Gastroesophageal sphincter (tissue), 4 donors: ENCODE data around the gene MAP1LC3B. TPM values are rescaled to one million over a fixed set of nuclear protein-coding genes. Genes with fewer than 3 reads are reported as not detected.

Experiments
- ATAC-seq: fragments of 150-250 bp; one replicate; pipeline ENCODE4 v1.9.1; 2016; ENCODE audit warnings: mild to moderate bottlenecking, moderate library complexity
- H3K27ac ChIP-seq, 4 donors: fragments of 200-600 bp; sonication (generic) in 3 of 4; 1 replicate in 3 of 4; 2 replicates in 1 of 4; pipeline ENCODE4 v1.5.1; 2016 to 2019
- H3K27me3 ChIP-seq: fragments of 200-600 bp; sonication (generic); one replicate; pipeline ENCODE4 v1.5.1; 2019
- H3K36me3 ChIP-seq, 2 donors: fragments of 200-600 bp; sonication (generic); one replicate each; pipeline ENCODE4 v1.5.1; 2019; ENCODE audit warnings: control low read depth in 1 of 2
- H3K4me1 ChIP-seq, 3 donors: fragments of 200-600 bp; sonication (generic); 1 replicate in 2 of 3; 2 replicates in 1 of 3; pipeline ENCODE4 v1.5.1; 2016 to 2019; ENCODE audit warnings: control low read depth in 2 of 3
- H3K4me3 ChIP-seq, 2 donors: fragments of 200-600 bp; sonication (generic); one replicate each; pipeline ENCODE4 v1.5.1; 2019; ENCODE audit warnings: mild to moderate bottlenecking in 1 of 2, moderate library complexity in 1 of 2
- H3K9me3 ChIP-seq, 3 donors: fragments of 200-600 bp; sonication (generic); one replicate each; pipeline ENCODE4 v1.5.1; 2017 to 2019; ENCODE audit warnings: control low read depth in 2 of 3
- EP300 ChIP-seq: sonication (generic); formaldehyde crosslinking; IDR thresholded peaks from one replicate; pipeline ENCODE4 v1.6.1; 2017; ENCODE audit warnings: antibody characterized with exemption, mild to moderate bottlenecking
- POLR2A ChIP-seq, 2 donors: fragments of 450-650 bp; IDR thresholded peaks; one replicate each; pipeline ENCODE4 v1.6.1; 2017; ENCODE audit warnings: antibody characterized with exemption in 2 of 2, mild to moderate bottlenecking in 2 of 2, moderate library complexity in 1 of 2
- POLR2AphosphoS5 ChIP-seq: sonication (generic); formaldehyde crosslinking; IDR thresholded peaks from one replicate; pipeline ENCODE4 v1.6.1; 2017; ENCODE audit warnings: antibody characterized with exemption
- WGBS, 2 donors: methylation state at CpG; one replicate each; pipeline ENCODE4 v1.1.5; 2018; ENCODE audit warnings: low coverage in 1 of 2; 5-methylcytosine and 5-hydroxymethylcytosine counted together
- total RNA-seq, 4 donors: library from RNA; depleted of rRNA; stranded (reverse); fragments of >200 nt; gene quantifications; one replicate each; pipeline ENCODE4 v1.1.0, GENCODE V29; 2016
- TF ChIP-seq, protein P1 (sequence below), 4 experiments: fragments of 200-600 bp in 2 of 4; fragments of 450-650 bp in 2 of 4; sonication (generic) in 1 of 4; IDR thresholded peaks; one replicate each; pipeline ENCODE4 v1.5.1; 2017 to 2019; ENCODE audit warnings: antibody characterized with exemption in 4 of 4, mild to moderate bottlenecking in 2 of 4, moderate library complexity in 2 of 4

The MAP1LC3B gene
- total RNA-seq, 4 donors from 2014 or later = 53.9 to 64.8 (median 57.9) TPM

DNA sequence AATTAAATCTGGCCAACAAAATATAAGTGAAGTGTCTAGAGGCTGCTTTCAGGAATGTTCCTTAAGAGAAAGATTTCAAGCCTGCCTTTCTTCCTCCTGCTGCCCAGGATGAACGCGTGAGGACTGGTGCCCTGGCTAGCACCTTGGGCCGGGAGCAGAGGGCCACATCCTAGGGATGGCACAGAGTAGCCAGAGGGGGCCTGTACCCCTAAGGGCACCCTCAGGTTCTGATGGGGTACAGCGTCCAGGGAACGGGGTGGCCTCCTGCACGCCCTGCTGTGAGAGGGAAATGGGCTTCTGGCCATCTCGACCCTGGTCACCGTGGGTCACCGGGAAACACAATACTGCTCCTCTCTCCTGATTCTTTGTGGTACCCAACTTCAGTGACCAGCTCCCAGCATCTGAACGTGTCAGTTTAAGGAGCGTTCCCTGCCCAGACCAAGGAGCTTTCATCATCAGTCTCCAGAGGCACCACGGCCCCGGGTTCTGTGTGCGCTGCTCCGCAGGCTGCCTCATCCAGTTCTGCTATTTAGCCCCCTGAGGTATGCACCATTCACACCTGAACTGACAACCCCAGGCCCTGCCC is 40.3 kb downstream of the MAP1LC3B start:
- Histone ChIP-seq H3K27ac (no peak overlapping the region), H3K9me3 (no peaks in the 10 kb centered on the region), H3K4me1 (peaks cover 0 to 36% (median 14%) of the 10 kb centered on the region in 3 donors), H3K36me3 (peaks cover 0 to 43% of the 10 kb centered on the region in 2 donors), H3K4me3 (no peak overlapping the region), H3K27me3 (no peaks in the 10 kb centered on the region)
- no peak for ATAC-seq
- TF ChIP-seq POLR2AphosphoS5 (no peak), POLR2A (IDR thresholded peaks at IDR 0.05) (no peak), EP300 (no peak)
- TF ChIP-seq, protein P1, sequence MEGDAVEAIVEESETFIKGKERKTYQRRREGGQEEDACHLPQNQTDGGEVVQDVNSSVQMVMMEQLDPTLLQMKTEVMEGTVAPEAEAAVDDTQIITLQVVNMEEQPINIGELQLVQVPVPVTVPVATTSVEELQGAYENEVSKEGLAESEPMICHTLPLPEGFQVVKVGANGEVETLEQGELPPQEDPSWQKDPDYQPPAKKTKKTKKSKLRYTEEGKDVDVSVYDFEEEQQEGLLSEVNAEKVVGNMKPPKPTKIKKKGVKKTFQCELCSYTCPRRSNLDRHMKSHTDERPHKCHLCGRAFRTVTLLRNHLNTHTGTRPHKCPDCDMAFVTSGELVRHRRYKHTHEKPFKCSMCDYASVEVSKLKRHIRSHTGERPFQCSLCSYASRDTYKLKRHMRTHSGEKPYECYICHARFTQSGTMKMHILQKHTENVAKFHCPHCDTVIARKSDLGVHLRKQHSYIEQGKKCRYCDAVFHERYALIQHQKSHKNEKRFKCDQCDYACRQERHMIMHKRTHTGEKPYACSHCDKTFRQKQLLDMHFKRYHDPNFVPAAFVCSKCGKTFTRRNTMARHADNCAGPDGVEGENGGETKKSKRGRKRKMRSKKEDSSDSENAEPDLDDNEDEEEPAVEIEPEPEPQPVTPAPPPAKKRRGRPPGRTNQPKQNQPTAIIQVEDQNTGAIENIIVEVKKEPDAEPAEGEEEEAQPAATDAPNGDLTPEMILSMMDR (IDR thresholded peaks at IDR 0.05) = no peak
- WGBS, 2 donors = 97% methylated on average over 6 of the region's 15 CpGs; no CpG with 5 or more reads in 1 of the 2 donors

DNA sequence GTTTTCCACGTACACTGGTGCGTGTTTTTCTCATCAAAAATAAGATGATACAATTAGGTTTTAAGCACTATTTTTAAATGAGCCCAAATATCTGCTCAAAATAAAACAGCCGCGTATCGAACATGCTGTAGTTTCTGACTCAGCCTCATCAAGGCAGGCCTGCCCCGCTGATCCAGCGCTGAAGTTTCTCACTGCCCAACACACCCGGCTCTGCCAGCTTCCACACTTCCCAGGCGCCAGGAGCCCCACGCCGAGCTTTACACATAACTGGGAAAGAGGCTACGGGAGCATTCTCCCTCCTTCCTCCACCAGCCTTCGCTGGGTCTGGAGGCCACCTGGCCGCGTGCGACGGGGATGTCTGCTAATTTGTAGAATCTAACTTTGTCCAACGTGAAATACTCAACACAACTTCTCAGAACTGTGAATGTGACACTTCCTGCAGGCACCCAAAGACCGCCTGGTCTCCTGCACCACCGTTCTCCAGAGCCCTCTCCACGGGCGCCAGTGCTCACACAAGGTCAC is 42.1 kb downstream of the MAP1LC3B start:
- H3K9me3 ChIP-seq = no peaks in the 10 kb centered on the region
- no peak for ATAC-seq
- H3K36me3 ChIP-seq = peaks cover 0 to 35% of the 10 kb centered on the region in 2 donors
- no peak overlapping the region for H3K27ac ChIP-seq
- no peaks in the 10 kb centered on the region for H3K27me3 ChIP-seq
- no peak for TF ChIP-seq POLR2AphosphoS5
- TF ChIP-seq, protein P1 (IDR thresholded peaks at IDR 0.05) = no peak
- TF ChIP-seq EP300 = no peak
- TF ChIP-seq POLR2A (IDR thresholded peaks at IDR 0.05) = no peak
- peaks cover 0 to 36% (median 14%) of the 10 kb centered on the region in 3 donors for H3K4me1 ChIP-seq
- no peak overlapping the region for H3K4me3 ChIP-seq
- WGBS, 2 donors = 92 to 98% methylated on average over 12 to 15 of the region's 22 CpGs

DNA sequence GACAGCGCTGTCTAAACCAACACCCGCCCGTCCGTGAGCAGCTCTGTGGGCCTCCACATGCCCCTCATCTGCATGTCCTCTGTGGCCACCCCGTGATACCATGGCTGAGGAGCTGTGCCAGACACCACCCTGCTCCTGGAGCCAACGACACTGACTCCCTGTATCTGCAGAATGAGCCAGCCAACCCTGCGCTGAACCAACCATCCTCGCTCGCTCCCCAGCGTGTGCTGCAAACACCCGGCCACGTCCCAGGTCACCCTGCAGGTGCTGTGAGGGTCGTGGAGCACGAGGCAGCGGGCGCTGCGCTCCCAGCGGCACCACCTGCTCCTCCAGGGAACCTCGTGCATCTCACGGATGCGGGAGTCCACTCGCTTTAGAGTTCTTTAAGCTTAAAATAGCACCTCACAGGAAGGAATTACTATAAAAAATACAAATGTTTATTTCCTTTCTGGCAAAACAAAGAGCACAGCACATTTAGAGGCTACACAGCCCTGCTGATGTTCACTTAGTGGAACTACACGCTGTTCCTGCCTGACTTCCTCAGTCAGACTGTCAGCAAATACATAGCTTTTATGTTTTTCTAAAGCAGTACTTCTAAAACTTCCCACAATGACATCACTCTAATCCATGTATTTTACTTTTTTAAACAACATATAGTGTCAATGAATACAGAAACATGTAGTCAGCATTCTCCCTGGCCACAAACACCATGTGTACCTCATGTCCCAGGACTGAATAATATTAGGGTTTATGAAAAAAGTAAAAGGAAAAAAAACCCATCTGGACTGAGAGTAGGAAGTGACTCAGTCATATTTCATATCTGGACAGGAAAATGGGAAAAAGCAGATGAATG is 43.5 kb downstream of the MAP1LC3B start:
- H3K4me3 ChIP-seq = peak overlapping the region in 1 of 2 donors; percentile 16

DNA sequence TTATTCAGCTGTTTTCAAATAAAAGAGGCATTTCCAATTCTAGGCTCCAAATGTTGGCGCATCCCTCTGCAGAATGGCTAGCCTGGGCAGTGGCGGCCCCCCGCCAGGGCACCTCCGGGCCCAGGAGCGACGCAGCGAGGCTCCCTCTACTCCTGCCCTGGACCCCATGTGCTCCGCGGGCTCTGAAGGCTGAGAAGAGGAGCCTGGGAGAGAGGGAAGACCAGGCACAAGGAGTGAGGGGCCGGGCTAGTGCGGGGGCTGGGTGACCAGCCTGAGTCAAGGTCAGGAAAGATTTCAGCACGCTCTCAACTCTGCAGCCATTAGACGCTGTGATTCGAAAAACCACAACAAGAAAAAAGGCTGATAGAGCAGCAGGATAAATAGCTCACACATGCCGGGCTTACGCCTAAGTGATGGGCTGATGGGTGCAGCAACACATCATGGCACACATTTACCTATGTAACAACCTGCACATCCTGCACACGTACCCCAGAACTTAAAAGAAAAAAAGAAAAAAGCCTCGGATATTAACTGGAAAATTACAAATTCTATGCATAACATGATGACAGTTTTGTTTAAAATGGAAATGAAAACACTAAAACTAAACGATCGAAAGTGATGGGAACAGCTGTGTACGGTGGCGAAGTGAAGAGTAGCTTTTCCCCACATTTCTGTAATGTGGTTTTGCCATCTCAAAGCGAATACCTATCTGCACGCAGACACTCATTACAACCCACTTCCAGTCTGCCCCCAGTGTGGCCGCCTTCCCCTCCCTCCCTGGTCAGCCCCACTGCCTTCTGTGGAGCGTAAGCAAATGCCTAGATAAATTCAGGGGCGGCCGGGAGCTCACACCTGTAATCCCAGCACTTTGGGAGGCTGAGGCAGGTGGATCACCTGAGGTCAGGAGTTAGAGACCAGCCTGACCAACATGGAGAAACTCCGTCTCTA is 44.4 kb downstream of the MAP1LC3B start:
- Histone ChIP-seq H3K4me1 (peaks cover 0 to 36% (median 14%) of the 10 kb centered on the region in 3 donors), H3K36me3 (peaks cover 0 to 19% of the 10 kb centered on the region in 2 donors), H3K9me3 (no peaks in the 10 kb centered on the region), H3K27ac (peak overlapping the region in 3 of 4 donors; percentile 64 to 74 (median 69)), H3K4me3 (no peak overlapping the region), H3K27me3 (no peaks in the 10 kb centered on the region)
- ATAC-seq = peak; percentile 38
- TF ChIP-seq POLR2AphosphoS5 (no peak), EP300 (no peak), POLR2A (IDR thresholded peaks at IDR 0.05) (no peak)
- TF ChIP-seq, protein P1 (IDR thresholded peaks at IDR 0.05) = no peak
- WGBS, 2 donors = 49 to 57% methylated on average over 6 to 24 of the region's 29 CpGs

More for the DNA sequence above, 43.5 kb downstream of the MAP1LC3B start:
- Histone ChIP-seq H3K27ac (peak overlapping the region in 3 of 4 donors; percentile 64 to 74 (median 69)), H3K27me3 (no peaks in the 10 kb centered on the region), H3K36me3 (peaks cover 0 to 21% of the 10 kb centered on the region in 2 donors), H3K9me3 (no peaks in the 10 kb centered on the region), H3K4me1 (peaks cover 0 to 36% (median 14%) of the 10 kb centered on the region in 3 donors)
- 39 to 57% methylated on average over 2 to 3 of the region's 23 CpGs for WGBS, 2 donors
- TF ChIP-seq POLR2A (IDR thresholded peaks at IDR 0.05) = no peak
- TF ChIP-seq, protein P1 (IDR thresholded peaks at IDR 0.05) = no peak
- TF ChIP-seq EP300 = no peak
- no peak for TF ChIP-seq POLR2AphosphoS5
- ATAC-seq = peak; percentile 67
